Smooth muscle cell (in vitro differentiated cells): ENCODE data around the gene KDM6B. TPM values are rescaled to one million over a fixed set of nuclear protein-coding genes. Genes with fewer than 3 reads are reported as not detected.

Source experiments
- DNase-seq: peaks from one replicate; lab custom pipeline; 2025; ENCODE audit not compliant: unreplicated experiment; lab: John Stamatoyannopoulos, UW
- H2AFZ ChIP-seq: fragments of 200-600 bp; sonication (generic); 2 replicates; pipeline ENCODE4 v1.6.0; 2016; ENCODE audit warnings: antibody characterized with exemption, low read depth, mild to moderate bottlenecking
- H3F3A ChIP-seq: fragments of 200-600 bp; sonication (generic); 2 replicates; pipeline ENCODE4 v1.6.0; 2017; ENCODE audit warnings: antibody characterized with exemption, low read depth
- H3K27ac ChIP-seq: fragments of 200-600 bp; sonication (generic); 2 replicates; pipeline ENCODE4 v1.5.1; 2016; ENCODE audit warnings: low read depth, mild to moderate bottlenecking
- H3K27me3 ChIP-seq: fragments of 200-600 bp; sonication (generic); 2 replicates; pipeline ENCODE4 v1.6.1; 2016; ENCODE audit warnings: low read depth, mild to moderate bottlenecking
- H3K36me3 ChIP-seq: fragments of 200-600 bp; sonication (generic); 2 replicates; pipeline ENCODE4 v1.5.1; 2016; ENCODE audit warnings: low read depth
- H3K4me1 ChIP-seq: fragments of 200-600 bp; sonication (generic); 2 replicates; pipeline ENCODE4 v1.5.1; 2016; ENCODE audit warnings: low read depth
- H3K4me2 ChIP-seq: fragments of 200-600 bp; sonication (generic); 2 replicates; pipeline ENCODE4 v1.6.0; 2016; ENCODE audit warnings: mild to moderate bottlenecking
- H3K4me3 ChIP-seq: fragments of 200-600 bp; sonication (generic); 2 replicates; pipeline ENCODE4 v1.5.1; 2016; ENCODE audit warnings: mild to moderate bottlenecking
- H3K79me2 ChIP-seq: fragments of 200-600 bp; sonication (generic); 2 replicates; pipeline ENCODE4 v1.6.0; 2016; ENCODE audit warnings: low read depth, mild to moderate bottlenecking
- H3K9ac ChIP-seq: fragments of 200-600 bp; sonication (generic); 2 replicates; pipeline ENCODE4 v1.6.0; 2016; ENCODE audit warnings: low read depth
- H3K9me3 ChIP-seq: fragments of 200-600 bp; sonication (generic); replicated peaks from 2 replicates; pipeline ENCODE4 v1.5.1; 2016; ENCODE audit warnings: low read depth
- H4K20me1 ChIP-seq: fragments of 200-600 bp; sonication (generic); 2 replicates; pipeline ENCODE4 v1.6.0; 2016; ENCODE audit warnings: low read depth
- CTCF ChIP-seq: fragments of 200-600 bp; sonication (generic); IDR thresholded peaks from 2 replicates; pipeline ENCODE4 v1.5.1; 2017; ENCODE audit warnings: borderline replicate concordance, mild to moderate bottlenecking, antibody characterized with exemption; ENCODE audit not compliant: insufficient read depth, poor library complexity, severe bottlenecking
- WGBS: methylation state at CpG from one replicate; pipeline ENCODE4 v1.1.7; 2016; ENCODE audit warnings: low lambda C conversion rate; 5-methylcytosine and 5-hydroxymethylcytosine counted together
- polyA plus RNA-seq: library from polyadenylated mRNA; unstranded; fragments of >200 nt; fragmentation: Nextera tagmentation; extraction: Ambion mirVana; gene quantifications from 2 replicates; pipeline ENCODE4 v1.2.1, GENCODE V29; 2016
- total RNA-seq: library from RNA; depleted of rRNA; stranded (reverse); fragments of >200 nt; gene quantifications from 2 replicates; pipeline ENCODE4 v1.2.3, GENCODE V29; 2014

KDM6B gene
- total and polyA plus RNA-seq, 2 experiments from 2014 or later, result 5.8 to 9.1 TPM

GRCh38 chr17:7834957-7835813, 1.2 kb downstream of the KDM6B start:
- peak; percentile 88 for DNase-seq
- peak overlapping the region; percentile 100 for H3K27ac ChIP-seq
- WGBS, result 1% methylated on average over 47 of the region's 69 CpGs
- no peaks in the 10 kb centered on the region for H3K36me3 ChIP-seq
- H3K4me1 ChIP-seq, result peaks cover 21% of the 10 kb centered on the region
- H3K27me3 ChIP-seq, result no peaks in the 10 kb centered on the region
- no peak overlapping the region for H2AFZ ChIP-seq
- peaks cover 14% of the 10 kb centered on the region for H4K20me1 ChIP-seq
- H3K9me3 ChIP-seq, result no peaks in the 10 kb centered on the region
- peak overlapping the region; percentile 90 for H3K4me2 ChIP-seq
- H3K79me2 ChIP-seq, result peaks cover 16% of the 10 kb centered on the region
- peak overlapping the region; percentile 99 for H3K9ac ChIP-seq
- TF ChIP-seq CTCF, result peak; percentile 70
- H3K4me3 ChIP-seq, result peak overlapping the region; percentile 76
- peaks cover 29% of the 10 kb centered on the region for H3F3A ChIP-seq

GRCh38 chr17:7835814-7836595, 2.0 kb downstream of the KDM6B start:
- no peak for DNase-seq
- Histone ChIP-seq H3K4me3 (peak overlapping the region; percentile 76), H3K36me3 (no peaks in the 10 kb centered on the region), H3F3A (peaks cover 37% of the 10 kb centered on the region), H3K27ac (peak overlapping the region; percentile 100), H3K4me2 (peak overlapping the region; percentile 90), H3K4me1 (peaks cover 29% of the 10 kb centered on the region), H3K9ac (peak overlapping the region; percentile 89), H3K79me2 (peaks cover 22% of the 10 kb centered on the region), H3K27me3 (no peaks in the 10 kb centered on the region), H2AFZ (peak overlapping the region; percentile 6), H4K20me1 (peaks cover 22% of the 10 kb centered on the region), H3K9me3 (no peaks in the 10 kb centered on the region)
- TF ChIP-seq CTCF, result no peak
- under 1% methylated on average over 49 of the region's 61 CpGs for WGBS

GRCh38 chr17:7836596-7837407, 2.8 kb downstream of the KDM6B start:
- Histone ChIP-seq H4K20me1 (peaks cover 26% of the 10 kb centered on the region), H3K9ac (peak overlapping the region; percentile 89), H3K4me1 (peaks cover 29% of the 10 kb centered on the region), H3K27ac (peak overlapping the region; percentile 100), H3K9me3 (no peaks in the 10 kb centered on the region), H3K79me2 (peaks cover 22% of the 10 kb centered on the region), H3K4me2 (peak overlapping the region; percentile 90), H3K36me3 (no peaks in the 10 kb centered on the region), H2AFZ (peak overlapping the region; percentile 6), H3F3A (peaks cover 41% of the 10 kb centered on the region), H3K4me3 (peak overlapping the region; percentile 76), H3K27me3 (no peaks in the 10 kb centered on the region)
- no peak for TF ChIP-seq CTCF
- WGBS, result 1% methylated on average over 19 of the region's 19 CpGs
- DNase-seq, result peak; percentile 82
